Mesenteric fat pad (tissue), 1 donor: ENCODE results near the gene CYB561D1. TPM values are rescaled to one million over a fixed set of nuclear protein-coding genes. Genes with fewer than 3 reads are reported as not detected.

Experiments
- DNase-seq: peaks from one replicate; pipeline ENCODE4 v3.0.0-alpha.2; 2020; ENCODE audit warnings: low spot score
- total RNA-seq: library from RNA; stranded (reverse); fragmentation: NEBNext Ultra II Directional; extraction: Animal tissue kit (Norgen Biotek cat#: 25700); gene quantifications from one replicate; pipeline ENCODE4 v1.2.1, GENCODE V29; 2021
- donor health status: DM: yes; HTN: yes; CAD: no.

Gene CYB561D1
- total RNA-seq, 1 donor from 2014 or later = 8.9 TPM

DNA sequence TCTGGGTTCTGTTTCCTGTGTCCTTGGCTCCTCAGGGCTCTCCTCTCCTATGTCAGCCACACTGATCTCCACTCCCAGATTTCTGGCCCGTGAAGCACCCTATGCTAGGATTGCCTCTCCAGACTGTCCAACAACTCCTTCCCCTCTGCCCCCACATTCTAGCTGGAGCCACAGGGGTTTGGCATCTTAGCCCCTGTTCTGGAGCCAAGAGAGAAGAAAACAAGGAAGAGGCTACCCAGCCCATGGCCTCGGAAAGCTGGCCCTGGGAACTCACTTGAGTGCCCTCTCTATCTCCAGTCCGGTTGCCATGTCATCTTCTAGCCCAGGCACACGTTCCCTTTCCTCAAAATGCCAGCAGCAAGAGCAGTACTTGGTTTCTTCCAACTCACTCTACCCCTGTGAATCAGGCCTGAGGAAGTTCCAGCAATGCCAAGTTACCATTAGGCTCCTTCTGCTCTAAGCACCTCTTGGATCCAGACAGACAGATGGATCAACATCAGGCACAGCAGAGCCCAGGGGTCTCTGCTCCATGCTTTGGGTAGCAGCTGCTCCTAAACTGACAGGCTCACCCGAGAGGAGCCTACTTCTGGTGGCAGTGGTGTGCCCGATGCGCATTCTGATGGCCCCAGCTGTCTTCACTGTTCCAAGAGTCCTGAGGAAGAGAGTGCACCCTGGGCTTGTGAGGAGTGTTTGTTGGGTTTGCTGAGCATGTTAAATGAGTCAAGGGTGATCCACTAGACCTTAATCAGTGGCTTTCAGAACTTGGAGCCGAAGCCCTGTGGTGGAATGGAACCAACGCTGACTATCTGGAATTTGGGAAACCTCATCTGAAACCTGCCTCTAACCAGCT is 34.2 kb downstream of the CYB561D1 start:
- no peak for DNase-seq

DNA sequence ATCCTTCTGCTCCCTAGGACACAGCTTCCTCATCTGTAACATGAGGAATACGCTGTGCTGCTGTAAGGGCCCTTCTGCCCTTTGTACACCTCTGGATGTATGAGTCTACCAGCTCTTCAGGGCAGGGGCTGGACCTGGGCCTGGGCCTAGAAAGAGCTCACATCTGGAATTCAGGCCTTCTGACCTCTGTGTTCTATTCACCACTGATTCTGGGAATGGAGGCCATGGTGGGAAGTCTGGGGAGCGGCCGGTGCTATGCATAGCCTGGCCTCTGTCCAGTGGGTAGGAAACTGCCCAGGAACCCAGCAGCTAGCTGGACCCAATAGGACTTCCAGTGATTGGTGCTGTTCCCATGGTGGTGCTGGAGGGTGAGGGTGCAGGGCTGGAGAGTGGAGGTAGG is 34.8 kb downstream of the CYB561D1 start:
- no peak for DNase-seq

DNA sequence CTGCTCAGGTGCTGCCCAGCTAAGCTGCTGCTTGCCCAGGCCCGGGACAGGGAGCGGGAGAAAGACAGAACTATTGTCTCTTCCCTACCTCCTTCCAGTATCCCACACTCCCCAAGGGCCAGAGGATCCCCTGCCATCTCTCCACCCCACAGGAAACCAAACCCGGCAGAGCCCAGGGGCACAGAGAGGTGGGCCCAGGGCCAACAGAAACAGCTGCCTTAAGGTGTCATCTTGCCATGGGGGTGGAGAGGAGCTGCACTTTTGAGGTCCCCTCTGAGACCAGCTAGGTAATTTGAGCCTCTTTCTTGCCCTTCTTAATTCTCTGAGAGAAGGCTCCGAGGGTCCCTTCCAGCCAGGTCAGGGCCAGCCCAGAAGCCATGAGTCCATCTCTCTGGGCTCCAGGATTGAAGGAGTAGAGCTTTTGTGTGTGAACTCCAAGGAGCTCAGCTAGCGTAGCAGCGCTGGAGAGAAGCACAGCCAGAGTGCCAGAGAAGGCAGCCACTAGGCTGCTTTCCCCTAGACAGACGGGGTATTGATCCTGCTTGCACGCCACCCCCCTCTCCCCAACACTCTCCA is 36.1 kb downstream of the CYB561D1 start:
- DNase-seq = peak; percentile 83

DNA sequence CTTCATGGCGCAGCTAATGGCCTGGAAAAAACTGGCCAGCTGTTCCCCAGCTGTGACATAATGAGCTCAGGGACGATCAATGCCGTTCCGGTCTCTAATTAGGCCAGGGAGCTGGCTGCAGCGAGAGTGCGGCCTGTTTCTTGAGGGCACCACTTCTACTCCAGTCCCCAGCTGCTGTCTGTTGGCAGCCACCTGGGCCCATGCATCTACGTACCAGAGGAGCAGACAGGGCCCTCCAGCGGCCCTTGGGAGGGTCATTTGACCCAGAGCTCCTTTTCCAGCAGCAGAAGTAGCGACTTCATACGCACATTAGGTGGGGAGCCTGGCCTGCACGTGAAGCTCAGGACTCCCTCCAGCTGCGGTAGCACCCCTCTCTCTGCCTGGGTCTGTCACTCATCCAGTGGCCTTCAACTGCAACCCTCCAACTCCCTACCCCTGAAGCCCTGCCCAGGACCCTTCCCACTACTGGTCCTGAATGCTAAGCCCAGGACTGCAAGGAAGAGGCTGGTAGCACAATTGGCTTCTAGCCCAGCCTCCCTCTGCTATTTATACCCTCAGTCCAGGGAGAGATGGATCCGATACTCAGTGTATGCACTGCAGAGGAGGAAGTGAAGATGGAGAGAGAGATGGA is 36.7 kb downstream of the CYB561D1 start:
- peak; percentile 64 for DNase-seq

DNA sequence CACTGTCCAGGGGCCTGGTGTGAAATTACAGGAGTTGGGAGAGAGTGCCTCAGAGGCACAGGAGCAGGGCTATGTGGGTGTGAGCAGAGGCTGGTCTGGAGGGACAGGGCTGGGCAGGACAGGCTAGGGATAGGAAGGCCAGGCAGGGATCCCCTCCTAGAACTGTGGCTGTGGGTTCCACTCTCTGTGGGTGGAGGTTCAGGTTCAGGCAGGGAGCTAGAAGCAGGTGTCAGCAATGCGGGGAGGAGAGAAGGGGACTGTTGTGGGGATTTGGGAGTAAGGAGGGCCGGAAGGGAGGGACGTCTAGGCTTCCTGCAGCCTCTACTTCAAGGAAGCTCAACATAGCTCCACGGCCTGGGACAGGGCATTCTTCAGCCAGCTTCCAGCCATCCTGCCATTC is 37.5 kb downstream of the CYB561D1 start:
- peak; percentile 57 for DNase-seq

DNA sequence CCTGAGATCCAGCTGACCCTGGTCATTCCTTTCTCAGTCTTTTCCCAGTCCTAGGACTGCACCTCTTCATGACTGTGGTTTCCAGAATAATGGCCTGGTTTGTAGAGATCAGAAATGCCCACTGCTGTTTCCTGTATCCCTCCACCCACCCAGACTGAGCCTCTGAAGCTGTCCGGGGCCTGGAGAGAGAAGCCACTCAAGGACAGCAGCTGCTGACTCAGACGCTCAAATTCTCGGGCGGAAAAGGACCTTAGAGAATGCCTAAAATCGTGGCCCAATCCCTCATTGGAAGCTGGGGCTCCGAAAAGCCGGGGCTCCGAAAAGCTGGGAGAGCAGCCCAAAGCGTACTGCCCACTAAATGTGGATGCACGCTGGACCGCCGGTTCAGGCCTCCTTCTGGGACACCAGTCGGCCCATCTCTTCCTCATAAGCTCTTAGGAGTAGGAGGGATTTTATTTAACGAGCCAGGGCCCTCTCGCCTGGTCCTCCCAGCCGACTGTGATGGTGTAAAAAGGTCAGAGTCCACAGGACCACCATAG is 38.0 kb downstream of the CYB561D1 start:
- no peak for DNase-seq

DNA sequence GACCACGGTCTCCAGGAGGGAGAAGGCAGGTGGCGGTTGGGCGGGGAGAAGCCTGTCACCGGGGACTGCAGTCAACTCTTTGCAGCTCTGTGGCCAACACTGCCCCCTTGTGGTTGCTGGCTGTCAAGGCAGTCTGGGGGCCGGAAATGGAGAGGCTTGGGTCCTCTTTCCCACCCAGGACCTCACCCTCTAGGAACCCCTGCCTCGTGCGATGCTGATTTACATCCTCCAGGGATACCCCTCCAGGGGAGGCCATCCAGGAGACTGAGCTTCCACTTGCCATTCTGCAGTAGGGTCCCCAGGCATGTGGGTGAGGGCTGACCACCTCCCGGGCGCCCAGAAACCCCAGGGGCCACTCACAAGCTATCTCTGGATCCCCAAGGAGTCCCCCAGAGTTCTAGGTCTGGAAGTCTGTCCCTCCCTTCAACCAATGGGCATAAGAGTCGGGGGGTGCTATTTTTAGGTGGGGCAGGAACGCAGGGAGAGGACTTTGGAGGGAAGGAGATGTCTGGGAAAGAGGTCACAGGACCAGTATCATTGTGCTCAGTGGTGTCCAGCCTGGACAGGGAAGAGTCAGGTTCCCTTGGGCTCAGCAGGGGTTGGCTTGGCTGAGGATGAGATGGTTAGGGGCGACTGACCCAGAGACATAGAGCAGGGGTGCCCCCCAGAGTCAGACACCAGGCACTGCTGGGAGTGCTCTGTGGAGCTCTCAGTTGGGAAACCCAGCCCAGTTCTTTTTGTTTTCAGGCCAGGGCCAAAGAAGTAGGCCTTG is 38.7 kb downstream of the CYB561D1 start:
- DNase-seq = no peak

DNA sequence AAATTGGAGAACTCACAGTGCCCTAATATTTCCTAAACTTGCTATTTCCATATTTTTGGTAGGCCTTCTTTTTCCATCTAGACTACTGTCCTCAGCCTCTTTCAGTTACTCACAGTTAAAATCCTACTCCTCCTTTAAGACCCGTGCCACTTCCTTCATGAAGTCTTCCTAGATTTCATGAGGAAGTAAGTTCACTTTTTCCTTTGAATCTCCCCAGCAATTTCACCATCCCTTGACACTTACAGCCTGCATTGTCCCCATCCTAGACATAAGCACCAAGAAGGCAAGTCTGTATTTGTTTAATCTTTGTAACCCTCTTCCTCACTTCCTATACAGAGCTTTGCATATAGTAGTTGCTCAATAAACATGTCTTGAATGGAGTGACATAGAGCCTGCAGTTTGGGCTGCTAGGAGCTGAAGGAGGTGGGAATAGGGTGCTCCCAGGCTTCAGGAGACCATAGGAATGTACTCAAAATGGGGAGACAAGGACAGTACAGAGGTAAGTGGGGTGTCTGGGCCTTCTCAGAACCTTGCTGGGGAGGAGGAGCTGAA is 40.5 kb downstream of the CYB561D1 start:
- DNase-seq = no peak

DNA sequence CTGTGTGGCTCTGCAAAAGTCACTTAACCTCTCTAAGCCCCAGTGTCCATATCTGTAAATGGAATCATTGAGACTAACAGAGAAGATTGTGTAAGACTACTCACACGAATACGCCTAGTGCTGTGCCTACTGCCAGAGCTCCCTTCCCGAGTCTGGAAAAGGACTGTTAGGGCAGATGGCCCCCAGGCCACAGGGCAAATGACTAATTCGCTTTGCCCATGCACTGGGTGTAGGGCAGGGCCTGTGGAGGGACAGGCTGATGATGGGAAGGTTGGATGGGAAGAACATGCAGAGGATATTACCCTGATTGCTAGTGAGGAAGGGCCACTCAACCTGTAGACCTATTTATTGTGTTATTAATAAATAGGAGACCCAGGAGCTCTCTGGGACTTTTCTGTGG is 41.6 kb downstream of the CYB561D1 start:
- DNase-seq = no peak

DNA sequence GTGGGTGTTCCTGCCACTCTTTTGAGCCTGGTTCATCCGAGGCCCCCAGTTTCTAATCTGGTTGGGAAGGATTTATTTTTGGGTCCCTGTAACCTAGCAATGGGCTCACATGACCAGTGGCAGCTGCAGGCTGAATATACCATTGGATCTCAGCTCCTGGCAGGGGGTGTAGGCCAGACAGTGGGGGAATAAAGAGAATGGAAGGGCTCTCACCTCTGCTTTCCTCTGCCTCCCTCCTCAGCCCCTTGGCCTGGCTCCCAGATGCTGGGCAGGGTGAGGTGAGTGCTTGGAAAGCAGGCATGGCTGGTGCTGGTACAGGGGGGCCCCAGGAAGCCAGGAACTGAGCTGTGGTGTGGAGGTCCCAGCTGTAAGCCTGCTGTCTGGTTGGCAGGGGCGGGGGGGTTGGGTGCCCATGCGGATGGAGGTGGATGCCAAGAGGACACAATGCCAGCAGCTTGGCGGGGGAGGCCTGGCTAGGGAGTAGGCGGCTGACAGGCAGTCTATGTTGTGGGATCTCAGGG is 42.1 kb downstream of the CYB561D1 start:
- DNase-seq = no peak

DNA sequence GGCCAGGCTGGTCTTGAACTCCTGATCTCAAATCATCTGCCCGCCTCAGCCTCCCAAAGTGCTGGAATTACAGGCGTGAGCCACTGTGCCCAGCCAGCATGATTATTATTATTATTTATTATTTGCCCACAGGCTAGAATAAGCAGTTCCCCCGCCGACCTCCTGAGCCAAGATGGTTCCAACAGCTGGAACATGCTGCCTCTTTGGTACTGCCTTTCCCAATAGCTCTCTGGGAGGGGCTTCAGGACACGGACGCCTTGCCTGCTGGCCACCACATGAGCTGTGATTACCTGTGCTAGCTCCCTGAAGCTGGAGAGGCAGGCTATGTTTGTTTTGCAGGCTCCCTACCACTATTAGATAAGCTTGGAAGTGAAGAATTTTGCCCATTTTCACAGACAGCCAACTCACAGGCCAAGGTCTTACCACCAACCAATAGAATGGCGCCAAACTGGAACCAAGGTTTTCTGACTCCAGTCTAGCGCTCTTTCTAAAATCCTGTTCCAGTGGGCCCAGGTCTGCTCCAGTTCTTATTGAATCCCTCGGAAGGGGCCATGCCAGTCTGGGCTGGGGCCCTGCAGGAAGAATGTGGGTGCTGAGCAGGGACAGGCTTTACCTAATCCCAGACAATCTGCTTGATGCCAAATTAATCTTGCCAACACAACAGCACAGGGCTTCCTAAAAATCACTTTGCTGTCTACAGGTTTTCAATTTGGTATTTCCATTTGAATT is 43.7 kb downstream of the CYB561D1 start:
- DNase-seq = no peak

DNA sequence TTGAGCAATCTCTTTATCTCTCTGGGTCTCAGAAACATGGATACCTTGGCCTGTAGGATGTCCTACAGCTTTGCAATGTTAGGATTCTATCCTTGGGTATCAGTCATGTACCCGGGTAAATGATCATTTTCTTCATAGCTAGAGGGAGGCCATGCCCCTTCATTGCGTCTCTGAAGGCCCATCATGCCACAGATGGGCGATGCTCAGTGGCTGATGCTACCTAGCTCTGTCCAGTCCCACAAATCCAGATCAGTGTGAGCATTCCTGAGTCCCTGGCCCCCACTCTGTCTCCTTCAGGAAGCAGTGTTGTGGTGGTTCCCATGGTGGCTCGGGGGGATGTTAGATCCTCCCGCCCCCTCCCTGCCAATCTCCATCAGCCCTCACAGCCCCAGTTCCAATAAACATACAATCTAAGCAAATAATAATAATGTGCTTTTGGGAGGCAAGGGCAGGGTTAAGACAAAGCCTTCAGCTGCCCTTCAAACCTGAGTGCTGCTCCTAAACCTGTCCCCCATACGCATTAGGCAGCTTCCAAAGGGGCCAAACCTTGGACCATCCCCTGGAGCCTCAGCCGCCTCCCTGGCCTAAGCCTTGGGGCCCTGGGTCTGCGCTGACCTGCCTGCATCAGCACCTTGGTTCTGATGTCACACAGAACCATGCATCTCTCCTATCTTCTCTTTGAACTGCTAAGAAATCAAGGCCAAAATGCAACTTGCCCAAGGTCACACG is 45.1 kb downstream of the CYB561D1 start:
- no peak for DNase-seq

DNA sequence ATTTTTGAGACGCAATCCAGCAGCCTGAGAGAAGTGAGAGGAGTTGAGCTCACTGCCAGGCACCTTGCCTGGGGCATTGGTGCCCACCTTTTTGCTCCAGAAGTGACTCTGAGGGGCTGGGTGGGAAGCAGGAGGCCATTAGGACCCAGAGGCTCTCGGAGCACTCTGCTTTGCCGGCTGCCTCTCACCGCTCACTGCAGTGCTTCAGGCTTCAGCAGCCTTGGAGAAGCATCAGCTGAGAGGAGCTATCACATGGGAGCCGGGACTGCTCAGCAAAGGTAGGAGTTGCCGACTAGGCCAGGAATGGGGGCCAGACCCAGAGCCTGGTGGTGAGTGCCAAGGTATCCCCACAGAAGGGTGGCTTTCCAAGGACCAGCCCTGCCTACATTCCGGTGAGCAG is 45.8 kb downstream of the CYB561D1 start, which contains the start of gene GPR61:
TSS of gene GPR61 (plus strand) at position 197 of the 400 bp plus-strand sequence. CDS start 3,151 bp downstream, outside the sequence.
- DNase-seq = no peak

DNA sequence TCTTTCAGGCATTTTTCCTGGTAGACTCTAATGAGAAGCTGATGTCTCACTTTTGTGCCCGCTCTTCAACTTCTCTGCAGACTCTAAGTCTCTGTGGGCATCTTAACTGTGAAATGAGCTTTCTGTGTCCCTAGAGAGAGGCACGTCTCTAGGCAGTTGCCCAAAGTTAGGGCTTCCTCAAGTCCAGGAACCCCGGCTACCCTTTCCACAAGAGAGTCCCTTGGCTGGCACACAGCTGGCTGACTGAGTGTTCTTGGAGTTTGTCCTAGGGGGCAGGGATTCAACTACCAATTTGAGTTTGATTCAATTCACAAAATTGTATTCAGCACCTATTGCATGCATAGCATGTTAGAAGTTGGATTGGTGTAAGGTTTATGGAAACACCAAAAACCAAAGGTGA is 47.2 kb downstream of the CYB561D1 start:
- DNase-seq = no peak

DNA sequence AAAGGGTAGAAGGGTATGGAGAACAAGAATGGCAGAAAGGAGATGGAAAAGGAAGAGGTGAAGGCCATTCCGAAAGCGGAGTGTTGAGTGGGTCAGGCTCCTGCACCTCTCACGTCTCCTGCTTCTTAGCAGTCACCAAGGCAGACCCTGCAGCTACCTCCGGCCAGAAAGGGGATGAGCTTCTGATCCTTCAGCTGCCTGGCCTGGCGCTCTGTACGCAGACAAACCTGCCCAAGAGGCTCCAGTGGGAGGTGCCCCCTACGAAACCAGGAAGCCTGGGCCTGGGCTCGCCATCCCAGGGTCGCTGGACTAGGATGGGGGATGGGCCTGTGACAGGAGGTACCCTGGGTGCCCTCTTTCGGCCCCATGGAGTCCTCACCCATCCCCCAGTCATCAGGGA is 48.8 kb downstream of the CYB561D1 start:
- no peak for DNase-seq

DNA sequence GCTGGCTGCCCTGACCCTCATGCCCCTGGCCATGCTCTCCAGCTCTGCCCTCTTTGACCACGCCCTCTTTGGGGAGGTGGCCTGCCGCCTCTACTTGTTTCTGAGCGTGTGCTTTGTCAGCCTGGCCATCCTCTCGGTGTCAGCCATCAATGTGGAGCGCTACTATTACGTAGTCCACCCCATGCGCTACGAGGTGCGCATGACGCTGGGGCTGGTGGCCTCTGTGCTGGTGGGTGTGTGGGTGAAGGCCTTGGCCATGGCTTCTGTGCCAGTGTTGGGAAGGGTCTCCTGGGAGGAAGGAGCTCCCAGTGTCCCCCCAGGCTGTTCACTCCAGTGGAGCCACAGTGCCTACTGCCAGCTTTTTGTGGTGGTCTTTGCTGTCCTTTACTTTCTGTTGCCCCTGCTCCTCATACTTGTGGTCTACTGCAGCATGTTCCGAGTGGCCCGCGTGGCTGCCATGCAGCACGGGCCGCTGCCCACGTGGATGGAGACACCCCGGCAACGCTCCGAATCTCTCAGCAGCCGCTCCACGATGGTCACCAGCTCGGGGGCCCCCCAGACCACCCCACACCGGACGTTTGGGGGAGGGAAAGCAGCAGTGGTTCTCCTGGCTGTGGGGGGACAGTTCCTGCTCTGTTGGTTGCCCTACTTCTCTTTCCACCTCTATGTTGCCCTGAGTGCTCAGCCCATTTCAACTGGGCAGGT is 49.5 kb downstream of the CYB561D1 start:
- no peak for DNase-seq

DNA sequence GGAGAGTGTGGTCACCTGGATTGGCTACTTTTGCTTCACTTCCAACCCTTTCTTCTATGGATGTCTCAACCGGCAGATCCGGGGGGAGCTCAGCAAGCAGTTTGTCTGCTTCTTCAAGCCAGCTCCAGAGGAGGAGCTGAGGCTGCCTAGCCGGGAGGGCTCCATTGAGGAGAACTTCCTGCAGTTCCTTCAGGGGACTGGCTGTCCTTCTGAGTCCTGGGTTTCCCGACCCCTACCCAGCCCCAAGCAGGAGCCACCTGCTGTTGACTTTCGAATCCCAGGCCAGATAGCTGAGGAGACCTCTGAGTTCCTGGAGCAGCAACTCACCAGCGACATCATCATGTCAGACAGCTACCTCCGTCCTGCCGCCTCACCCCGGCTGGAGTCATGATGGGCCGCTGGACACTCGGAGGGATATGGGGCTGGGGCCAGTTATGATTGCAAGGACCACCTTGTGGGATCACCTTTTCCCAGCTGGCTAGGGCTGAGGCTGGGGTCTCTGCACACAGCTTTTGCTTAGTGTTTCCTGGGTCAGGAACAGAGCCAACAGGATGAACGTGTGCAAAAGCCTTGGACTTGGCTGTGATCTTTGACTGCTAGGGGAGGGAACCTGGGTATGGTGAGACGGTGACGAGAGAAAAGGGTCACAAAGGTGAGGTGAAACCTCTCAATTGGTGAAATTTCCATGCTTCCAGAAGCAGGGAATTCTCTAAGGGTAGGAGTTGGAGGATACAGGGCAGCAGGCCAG is 50.3 kb downstream of the CYB561D1 start:
- DNase-seq = no peak
